Common myeloid progenitor, CD34-positive (primary cell): ENCODE results near the gene CT47A1.
"Not testable (repeated sequence)": the region's sequence is repeated elsewhere in the genome, so short reads cannot be mapped to it uniquely, and the experiment has no call there.

Experiments
- CTCF ChIA-PET: fragments of 350-600 bp; sonication (Branson Sonifier 250); formaldehyde crosslinking; loops from one replicate; lab custom pipeline; 2021; ENCODE audit warnings: antibody characterized with exemption; lab: Charles Lee
- POLR2A ChIA-PET: fragments of 350-600 bp; sonication (Branson Sonifier 250); formaldehyde crosslinking; loops from one replicate; lab custom pipeline; 2021; ENCODE audit warnings: antibody characterized with exemption; lab: Charles Lee
- DNase-seq, 3 donors: peaks; one replicate each; pipeline versions ENCODE4 v3.0.0 to v3.0.0-alpha.2; 2013
- H3K27ac ChIP-seq, 2 experiments: 1 replicate in 1 of 2; 2 replicates in 1 of 2; pipeline ENCODE4 v1.7.0; 2013; ENCODE audit warnings: inconsistent platforms in 2 of 2, low read length in 2 of 2, mild to moderate bottlenecking in 2 of 2, low read depth in 1 of 2, moderate library complexity in 1 of 2; ENCODE audit not compliant: severe bottlenecking in 2 of 2, insufficient read depth in 1 of 2, poor library complexity in 1 of 2
- H3K27me3 ChIP-seq, 5 experiments: replicated peaks in 2 of 5; 1 replicate in 3 of 5; 2 replicates in 2 of 5; pipeline versions ENCODE4 v1.6.1 to v1.7.0; 2013; ENCODE audit warnings: low read length in 4 of 5, mild to moderate bottlenecking in 2 of 5, moderate library complexity in 2 of 5, inconsistent platforms in 1 of 5; ENCODE audit not compliant: insufficient read depth in 5 of 5, control insufficient read depth in 4 of 5
- H3K36me3 ChIP-seq, 4 experiments: 1 replicate in 2 of 4; 2 replicates in 2 of 4; pipeline versions ENCODE4 v1.6.1 to v1.7.0; 2013; ENCODE audit warnings: low read length in 3 of 4, control low read depth in 1 of 4, mild to moderate bottlenecking in 1 of 4; ENCODE audit not compliant: control insufficient read depth in 4 of 4, insufficient read depth in 4 of 4
- H3K4me1 ChIP-seq, 4 experiments: 1 replicate in 3 of 4; 2 replicates in 1 of 4; pipeline versions ENCODE4 v1.6.1 to v1.7.1; 2013; ENCODE audit warnings: low read length in 3 of 4, mild to moderate bottlenecking in 3 of 4, control low read depth in 1 of 4, inconsistent platforms in 1 of 4, moderate library complexity in 1 of 4; ENCODE audit not compliant: control insufficient read depth in 4 of 4, insufficient read depth in 4 of 4; ENCODE audit errors: control extremely low read depth in 1 of 4
- H3K4me3 ChIP-seq, 7 experiments: 1 replicate in 4 of 7; 2 replicates in 3 of 7; pipeline versions ENCODE4 v1.5.1 to v1.7.0; 2013; ENCODE audit warnings: mild to moderate bottlenecking in 7 of 7, low read length in 6 of 7, moderate library complexity in 6 of 7, inconsistent platforms in 2 of 7, low read depth in 2 of 7, control low read depth in 1 of 7; ENCODE audit not compliant: insufficient read depth in 4 of 7, control insufficient read depth in 1 of 7; ENCODE audit errors: extremely low read depth in 1 of 7
- H3K9me3 ChIP-seq, 5 experiments: 1 replicate in 4 of 5; 2 replicates in 1 of 5; pipeline versions ENCODE4 v1.6.1 to v1.7.1; 2013; ENCODE audit warnings: low read length in 4 of 5, mild to moderate bottlenecking in 2 of 5, inconsistent platforms in 1 of 5, low read depth in 1 of 5, moderate library complexity in 1 of 5; ENCODE audit not compliant: control insufficient read depth in 4 of 5, insufficient read depth in 2 of 5; ENCODE audit errors: control extremely low read depth in 1 of 5
- WGBS: methylation state at CpG from one replicate; pipeline ENCODE4 v1.1.5; 2013; ENCODE audit not compliant: insufficient coverage; 5-methylcytosine and 5-hydroxymethylcytosine counted together

Gene CT47A1

GRCh38 chrX:121010218-121010617 is 24.7 kb upstream of the CT47A1 start:
- 90% methylated on average over 2 of the region's 4 CpGs for WGBS
- H3K4me1 ChIP-seq: no peaks in the 10 kb centered on the region
- DNase-seq: no peak
- no peaks in the 10 kb centered on the region for H3K27me3 ChIP-seq
- CTCF ChIA-PET: no interaction called here
- no peak overlapping the region for H3K27ac ChIP-seq
- H3K9me3 ChIP-seq: peaks cover 0 to 1% (median 0%) of the 10 kb centered on the region in 5 experiments
- no peaks in the 10 kb centered on the region for H3K36me3 ChIP-seq
- POLR2A ChIA-PET: no interaction called here
- H3K4me3 ChIP-seq: no peak overlapping the region

GRCh38 chrX:121009764-121010163 is 24.2 kb upstream of the CT47A1 start:
- 38% methylated on average over 1 of the region's 3 CpGs for WGBS
- Histone ChIP-seq H3K36me3 (no peaks in the 10 kb centered on the region), H3K4me1 (no peaks in the 10 kb centered on the region), H3K27ac (no peak overlapping the region), H3K9me3 (peaks cover 0 to 1% (median 0%) of the 10 kb centered on the region in 5 experiments), H3K27me3 (no peaks in the 10 kb centered on the region), H3K4me3 (no peak overlapping the region)
- ChIA-PET POLR2A (no interaction called here), CTCF (no interaction called here)
- no peak for DNase-seq

GRCh38 chrX:121008920-121009319 is 23.4 kb upstream of the CT47A1 start:
- 87% methylated on average over 1 of the region's 1 CpG for WGBS

GRCh38 chrX:121000589-121000988 is 15.0 kb upstream of the CT47A1 start:
- ChIA-PET POLR2A (no interaction called here), CTCF (no interaction called here)
- no peaks in the 10 kb centered on the region for H3K4me1 ChIP-seq
- no peaks in the 10 kb centered on the region for H3K9me3 ChIP-seq
- no peak overlapping the region for H3K27ac ChIP-seq
- H3K36me3 ChIP-seq: no peaks in the 10 kb centered on the region
- no peak overlapping the region for H3K4me3 ChIP-seq
- no peak for DNase-seq
- WGBS: 66% methylated on average over 2 of the region's 4 CpGs
- no peaks in the 10 kb centered on the region for H3K27me3 ChIP-seq

More at GRCh38 chrX:121008920-121009319, 23.4 kb upstream of the CT47A1 start:
- ChIA-PET POLR2A (no interaction called here), CTCF (no interaction called here)
- H3K27me3 ChIP-seq: no peaks in the 10 kb centered on the region
- no peaks in the 10 kb centered on the region for H3K36me3 ChIP-seq
- no peaks in the 10 kb centered on the region for H3K4me1 ChIP-seq
- H3K27ac ChIP-seq: no peak overlapping the region
- H3K9me3 ChIP-seq: peaks cover 0 to 1% (median 0%) of the 10 kb centered on the region in 5 experiments
- DNase-seq: no peak
- no peak overlapping the region for H3K4me3 ChIP-seq

GRCh38 chrX:120999413-120999812 is 13.9 kb upstream of the CT47A1 start:
- ChIA-PET POLR2A (no interaction called here), CTCF (no interaction called here)
- Histone ChIP-seq H3K36me3 (no peaks in the 10 kb centered on the region), H3K9me3 (no peaks in the 10 kb centered on the region), H3K4me3 (no peak overlapping the region), H3K27me3 (no peaks in the 10 kb centered on the region), H3K4me1 (no peaks in the 10 kb centered on the region), H3K27ac (no peak overlapping the region)
- 100% methylated on average over 2 of the region's 3 CpGs for WGBS
- DNase-seq: no peak

- H3K4me1 ChIP-seq, H3K27ac ChIP-seq, H3K36me3 ChIP-seq, POLR2A ChIA-PET, H3K27me3 ChIP-seq, DNase-seq, H3K9me3 ChIP-seq, CTCF ChIA-PET, H3K4me3 ChIP-seq: not testable (repeated sequence)
- WGBS: no CpG with 5 or more reads among the region's 7 CpGs
Measured at GRCh38 chrX:120956500-120956899, 29.1 kb downstream of the CT47A1 start, which contains the start of gene CT47A7. Gene CT47A7 (minus strand): TSS chrX:120956600. CDS start chrX:120956345, 255 bp downstream.
